Loucy (cell line): ENCODE results near the gene STOML2.

Experiments
- H2AFZ ChIP-seq: fragments of 200-600 bp; sonication (generic); 2 replicates; pipeline ENCODE4 v1.6.0; 2016; ENCODE audit warnings: antibody characterized with exemption, mild to moderate bottlenecking, low read length, moderate library complexity
- H3F3A ChIP-seq: fragments of 200-600 bp; 2 replicates; pipeline ENCODE4 v1.6.0; 2016; ENCODE audit warnings: antibody characterized with exemption, low read depth, mild to moderate bottlenecking
- H3K27me3 ChIP-seq: fragments of 200-600 bp; sonication (generic); 2 replicates; pipeline ENCODE4 v1.6.1; 2014; ENCODE audit warnings: low read length, mild to moderate bottlenecking; ENCODE audit not compliant: insufficient read depth, poor library complexity, severe bottlenecking
- H3K36me3 ChIP-seq: fragments of 200-600 bp; sonication (generic); 2 replicates; pipeline ENCODE4 v1.6.1; 2016; ENCODE audit warnings: low read length; ENCODE audit not compliant: insufficient read depth
- H3K4me1 ChIP-seq: fragments of 200-600 bp; sonication (generic); 2 replicates; pipeline ENCODE4 v1.5.1; 2014; ENCODE audit warnings: low read length, mild to moderate bottlenecking; ENCODE audit not compliant: insufficient read depth, poor library complexity, severe bottlenecking
- H3K4me2 ChIP-seq: fragments of 200-600 bp; sonication (generic); 2 replicates; pipeline ENCODE4 v1.6.0; 2014; ENCODE audit warnings: antibody characterized with exemption, low read length, low read depth, mild to moderate bottlenecking; ENCODE audit not compliant: poor library complexity, severe bottlenecking
- H3K4me3 ChIP-seq: fragments of 200-600 bp; sonication (generic); 2 replicates; pipeline ENCODE4 v1.5.1; 2014; ENCODE audit warnings: low read length, mild to moderate bottlenecking, mixed read lengths; ENCODE audit not compliant: poor library complexity, severe bottlenecking
- H3K79me2 ChIP-seq: fragments of 200-600 bp; sonication (generic); 2 replicates; pipeline ENCODE4 v1.6.1; 2014; ENCODE audit warnings: low read length; ENCODE audit not compliant: insufficient read depth
- H3K9ac ChIP-seq: fragments of 200-600 bp; sonication (generic); 2 replicates; pipeline ENCODE4 v1.6.0; 2014; ENCODE audit warnings: mild to moderate bottlenecking, low read depth, low read length, moderate library complexity; ENCODE audit not compliant: poor library complexity, severe bottlenecking
- H3K9me2 ChIP-seq: fragments of 200-600 bp; sonication (generic); replicated peaks from 2 replicates; pipeline ENCODE4 v1.6.1; 2016; ENCODE audit warnings: low read depth, low read length, mixed read lengths
- H3K9me3 ChIP-seq: fragments of 200-600 bp; sonication (generic); 2 replicates; pipeline ENCODE4 v1.6.1; 2014; ENCODE audit warnings: mild to moderate bottlenecking, antibody characterized with exemption, low read length, low read depth; ENCODE audit not compliant: insufficient read depth
- H4K20me1 ChIP-seq: fragments of 200-600 bp; sonication (generic); 2 replicates; pipeline ENCODE4 v1.6.0; 2014; ENCODE audit warnings: antibody characterized with exemption, low read length, mild to moderate bottlenecking; ENCODE audit not compliant: insufficient read depth, poor library complexity, severe bottlenecking
- CTCF ChIP-seq: fragments of 200-600 bp; sonication (generic); conservative IDR thresholded peaks from 2 replicates; pipeline ENCODE4 v1.5.1; 2014; ENCODE audit warnings: mild to moderate bottlenecking, antibody characterized with exemption, low read length
- EZH2phosphoT487 ChIP-seq: fragments of 200-600 bp; IDR thresholded peaks from 2 replicates; pipeline ENCODE4 v1.6.1; 2018; ENCODE audit warnings: antibody characterized with exemption, mild to moderate bottlenecking, moderate library complexity, borderline replicate concordance

Gene STOML2

GRCh38 chr9:35102465-35102768, 514 bp downstream of the STOML2 start:
- H3K9me2 ChIP-seq: no peaks in the 10 kb centered on the region
- no peaks in the 10 kb centered on the region for H3K27me3 ChIP-seq
- H3F3A ChIP-seq: 0 out of 2 replicates have a peak, but pooled peaks cover 4% of the 10 kb centered on the region
- H3K4me3 ChIP-seq: peak overlapping the region; percentile 94
- H4K20me1 ChIP-seq: no peaks in the 10 kb centered on the region
- TF ChIP-seq CTCF: no peak
- no peak for TF ChIP-seq EZH2phosphoT487
- H3K9ac ChIP-seq: peak overlapping the region; percentile 94
- peaks cover 22% of the 10 kb centered on the region for H3K4me1 ChIP-seq
- peaks cover 5% of the 10 kb centered on the region; the same call in 1 of the 2 replicates for H3K36me3 ChIP-seq
- peak overlapping the region; percentile 87; the same call in 1 of the 2 replicates for H2AFZ ChIP-seq
- peaks cover 21% of the 10 kb centered on the region for H3K79me2 ChIP-seq
- peak overlapping the region; percentile 94 for H3K4me2 ChIP-seq
- H3K9me3 ChIP-seq: no peaks in the 10 kb centered on the region

GRCh38 chr9:35097573-35097972, 5.4 kb downstream of the STOML2 start:
- Histone ChIP-seq H3K9ac (no peak overlapping the region), H2AFZ (no peak overlapping the region), H3K4me2 (no peak overlapping the region), H3K79me2 (peaks cover 21% of the 10 kb centered on the region), H3K9me2 (no peaks in the 10 kb centered on the region), H4K20me1 (no peaks in the 10 kb centered on the region), H3K9me3 (no peaks in the 10 kb centered on the region), H3K4me1 (peaks cover 25% of the 10 kb centered on the region), H3K36me3 (no peaks in the 10 kb centered on the region), H3F3A (0 out of 2 replicates have a peak, but pooled peaks cover 4% of the 10 kb centered on the region), H3K27me3 (no peaks in the 10 kb centered on the region), H3K4me3 (no peak overlapping the region)
- TF ChIP-seq CTCF: no peak

- Histone ChIP-seq H3K4me3 (peak within 1 kb of the TSS; percentile 95), H3F3A (0 out of 2 replicates have a peak, but pooled peaks cover 4% of the 10 kb centered on the region), H3K9me2 (no peaks in the 10 kb centered on the region), H4K20me1 (no peaks in the 10 kb centered on the region), H3K4me1 (peaks cover 12% of the 10 kb centered on the region), H2AFZ (peak within 1 kb of the TSS; percentile 93), H3K9ac (peak within 1 kb of the TSS; percentile 96), H3K79me2 (peaks cover 8% of the 10 kb centered on the region; the same call in 1 of the 2 replicates), H3K27me3 (no peaks in the 10 kb centered on the region), H3K4me2 (peak within 1 kb of the TSS; percentile 85), H3K36me3 (no peaks in the 10 kb centered on the region), H3K9me3 (no peaks in the 10 kb centered on the region)
- TF ChIP-seq EZH2phosphoT487 (no peak), CTCF (peak; percentile 70)
Measured at GRCh38 chr9:35096035-35096849, 6.7 kb downstream of the STOML2 start, which contains the start of gene PIGO. Gene PIGO (minus strand): TSS chr9:35096591. CDS start chr9:35095565, 1,026 bp downstream.
